K562 (cell line): ENCODE data around the gene TNC. TPM values are rescaled to one million over a fixed set of nuclear protein-coding genes. Genes with fewer than 3 reads are reported as not detected.

Source experiments
- ATAC-seq: fragments of 200-7000 bp; cut with Tn5 transposase; 3 replicates; pipeline ENCODE4 v1.9.1; 2020; ENCODE audit warnings: moderate library complexity
- BruUV-seq: library from RNA; stranded (reverse); fragments of 400-500 nt; replicated peaks from 2 replicates; lab custom pipeline; 2021; lab: Mats Ljungman, UMichigan
- CTCF ChIA-PET: fragments of 300-600 bp; formaldehyde crosslinking; extraction: SDS; loops from one replicate; lab custom pipeline; 2021; ENCODE audit warnings: low intra/inter-chr PET ratio; lab: Yijun Ruan, JAX
- POLR2A ChIA-PET: fragments of 300-600, 350-650 bp; sonication (Branson Sonifier 250); formaldehyde crosslinking; extraction: SDS; loops from one replicate; lab custom pipeline; 2021; ENCODE audit warnings: antibody characterized with exemption, inconsistent platforms; lab: Yijun Ruan, JAX
- DNase-seq, 4 experiments: peaks; one replicate each; pipeline versions ENCODE4 v3.0.0 to v3.0.0-alpha.2; 2011 to 2018; ENCODE audit warnings: low spot score in 3 of 4, mixed read lengths in 3 of 4; ENCODE audit errors: extremely low read depth in 1 of 4
- FAIRE-seq: peaks from 2 replicates; lab custom pipeline; 2011; peaks lifted over from hg19 to GRCh38; lab: Jason Lieb, UNC
- H2AFZ ChIP-seq: 2 replicates; pipeline ENCODE4 v1.6.0; 2011; ENCODE audit warnings: low read depth, low read length, control low read depth, inconsistent platforms
- H3K27ac ChIP-seq: fragments of 200-600 bp; 3 replicates; pipeline ENCODE4 v1.8.0; 2011; ENCODE audit warnings: low read depth, mild to moderate bottlenecking, control low read depth, inconsistent platforms, low read length, moderate library complexity, mixed read lengths; ENCODE audit errors: extremely low read depth
- H3K27me3 ChIP-seq, 2 experiments: fragments of 300-600 bp in 1 of 2; 2 replicates in 1 of 2; 3 replicates in 1 of 2; pipeline versions ENCODE4 v1.6.0 to v1.8.0; 2011; ENCODE audit warnings: inconsistent platforms in 2 of 2, low read length in 2 of 2, mild to moderate bottlenecking in 1 of 2, mixed read lengths in 1 of 2, moderate library complexity in 1 of 2; ENCODE audit not compliant: control insufficient read depth in 2 of 2, insufficient read depth in 2 of 2
- H3K36me3 ChIP-seq: fragments of 300-600 bp; 3 replicates; pipeline ENCODE4 v1.8.0; 2011; ENCODE audit warnings: mild to moderate bottlenecking, low read length, inconsistent platforms; ENCODE audit not compliant: control insufficient read depth, insufficient read depth
- H3K4me1 ChIP-seq, 2 experiments: fragments of 200-600 bp in 1 of 2; replicated peaks in 1 of 2; 2 replicates in 1 of 2; 3 replicates in 1 of 2; pipeline versions ENCODE4 v1.5.1 to v1.8.0; 2011; ENCODE audit warnings: inconsistent platforms in 2 of 2, low read length in 2 of 2, mild to moderate bottlenecking in 1 of 2, mixed read lengths in 1 of 2, moderate library complexity in 1 of 2; ENCODE audit not compliant: control insufficient read depth in 2 of 2, insufficient read depth in 2 of 2
- H3K4me2 ChIP-seq: 2 replicates; pipeline ENCODE4 v1.6.1; 2011; ENCODE audit warnings: low read length, control low read depth, inconsistent platforms, mixed read lengths; ENCODE audit not compliant: insufficient read depth
- H3K4me3 ChIP-seq: fragments of 200-600 bp; sonication (generic), shearing (Covaris generic); 2 replicates; pipeline ENCODE4 v1.5.1; 2016; ENCODE audit warnings: control low read depth, inconsistent platforms
- H3K79me2 ChIP-seq: fragments of 200-600 bp; 3 replicates; pipeline ENCODE4 v1.8.0; 2011; ENCODE audit warnings: low read length, inconsistent platforms; ENCODE audit not compliant: control insufficient read depth, insufficient read depth
- H3K9ac ChIP-seq, 2 experiments: 2 replicates each; pipeline versions ENCODE4 v1.6.0 to v1.6.1; 2011; ENCODE audit warnings: low read depth in 2 of 2, low read length in 2 of 2, control low read depth in 1 of 2, inconsistent platforms in 1 of 2, mild to moderate bottlenecking in 1 of 2, mixed read lengths in 1 of 2; ENCODE audit not compliant: insufficient read depth in 1 of 2
- H3K9me1 ChIP-seq: one replicate; pipeline ENCODE4 v1.6.0; 2011; ENCODE audit warnings: inconsistent platforms, mild to moderate bottlenecking, low read length, moderate library complexity; ENCODE audit not compliant: control insufficient read depth, insufficient read depth
- H3K9me3 ChIP-seq: replicated peaks from 2 replicates; pipeline ENCODE4 v1.5.1; 2011; ENCODE audit warnings: low read depth, low read length, inconsistent platforms; ENCODE audit not compliant: control insufficient read depth, insufficient read depth
- H4K20me1 ChIP-seq: replicated peaks from 2 replicates; pipeline ENCODE4 v1.6.1; 2011; ENCODE audit warnings: low read length, inconsistent platforms, mixed read lengths; ENCODE audit not compliant: control insufficient read depth, insufficient read depth
- CBX2 ChIP-seq: fragments of 200-600 bp; sonication (generic); IDR thresholded peaks from one replicate; pipeline ENCODE4 v1.6.1; 2012; ENCODE audit warnings: mild to moderate bottlenecking, low read length, inconsistent platforms; ENCODE audit not compliant: insufficient read depth, poor library complexity, severe bottlenecking
- COPS2 ChIP-seq: fragments of 450-650 bp; conservative IDR thresholded peaks from 2 replicates; pipeline ENCODE4 v1.6.1; 2016; ENCODE audit warnings: mild to moderate bottlenecking, moderate library complexity
- CREB1 ChIP-seq, 2 experiments: sonication (generic) in 1 of 2; formaldehyde crosslinking in 1 of 2; IDR thresholded peaks; 2 replicates each; pipeline versions ENCODE4 v1.6.1 to v1.8.0; 2012 to 2022; ENCODE audit warnings: inconsistent platforms in 1 of 2, mild to moderate bottlenecking in 1 of 2, missing genetic modification reagents in 1 of 2, moderate library complexity in 1 of 2
- HMG20B ChIP-seq: fragments of 250-450 bp; sonication (Bioruptor Pico); IDR thresholded peaks from 2 replicates; pipeline ENCODE4 v1.5.0; 2021; ENCODE audit warnings: mild to moderate bottlenecking
- KAT8 ChIP-seq: fragments of 450-650 bp; IDR thresholded peaks from 2 replicates; pipeline ENCODE4 v1.6.1; 2016; ENCODE audit warnings: low read depth, mild to moderate bottlenecking
- MTA2 ChIP-seq: fragments of 450-650 bp; IDR thresholded peaks from 2 replicates; pipeline ENCODE4 v1.6.1; 2016; ENCODE audit warnings: low read depth
- NRF1 ChIP-seq, 2 experiments: fragments of 450-650 bp; IDR thresholded peaks in 1 of 2; conservative IDR thresholded peaks in 1 of 2; 2 replicates each; pipeline ENCODE4 v1.6.1; 2014; ENCODE audit warnings: mild to moderate bottlenecking in 2 of 2
- POLR2G ChIP-seq: fragments of 200-400 bp; formaldehyde crosslinking; IDR thresholded peaks from 2 replicates; pipeline ENCODE4 v1.6.1; 2017; ENCODE audit warnings: low read depth, mild to moderate bottlenecking, antibody characterized with exemption, low read length, moderate library complexity
- in situ Hi-C: fragments of 300-500 bp; cut with MboI; formaldehyde crosslinking; loops from 4 replicates; pipeline ENCODE4 v1.15.0; 2018; ENCODE audit warnings: inconsistent platforms, mixed read lengths
- intact Hi-C: fragments of 100-400 bp; cut with micrococcal nuclease; formaldehyde crosslinking; loops from 2 replicates; pipeline ENCODE4 v1.14.2; 2022
- polyA plus RNA-seq, 8 experiments: library from polyadenylated mRNA; depleted of rRNA in 4 of 8; stranded (reverse) in 5 of 8; unstranded in 3 of 8; fragments of >200 nt; fragmentation: Nextera tagmentation in 2 of 8; fragmentation: Illumina TruSeq in 1 of 8; extraction: Ambion mirVana in 2 of 8; extraction: Trizol in 1 of 8; gene quantifications; 2 replicates each; pipeline versions ENCODE4 v1.2.1 to v1.2.3, GENCODE V29; 2011 to 2014; ENCODE audit warnings: inconsistent platforms in 1 of 8, missing spikeins in 1 of 8
- total RNA-seq, 7 experiments: library from RNA; depleted of rRNA in 6 of 7; stranded (reverse); fragments of >200 nt in 6 of 7; fragmentation: Illumina TruSeq in 2 of 7; extraction: Trizol in 2 of 7; gene quantifications; 2 replicates each; pipeline versions ENCODE4 v1.2.1 to v1.2.3, GENCODE V29; 2011 to 2021; ENCODE audit warnings: low replicate concordance in 1 of 7
- TF ChIP-seq, protein P1 (sequence below): fragments of 250-450 bp; sonication (Bioruptor Pico); IDR thresholded peaks from 2 replicates; pipeline ENCODE4 v1.4.0; 2020; ENCODE audit warnings: borderline replicate concordance

Gene TNC
- total and polyA plus RNA-seq, 9 of the 15 experiments (the other 6 are each of a cell fraction or from before 2014, with no cell fraction given): under 0.01 to 0.29 TPM; not detected in 7

GRCh38 chr9:114995681-114996221 is 122.2 kb downstream of the TNC start (continued):
- no peak for TF ChIP-seq HMG20B (CRISPR knock-in tag)
- TF ChIP-seq POLR2G: no peak

GRCh38 chr9:114994768-114995167 is 123.2 kb downstream of the TNC start:
- no peaks in the 10 kb centered on the region for H3K4me1 ChIP-seq
- no peaks in the 10 kb centered on the region for H3K36me3 ChIP-seq
- H4K20me1 ChIP-seq: no peaks in the 10 kb centered on the region
- ChIA-PET POLR2A (no interaction called here), CTCF (no interaction called here)
- no peaks in the 10 kb centered on the region for H3K9me3 ChIP-seq
- in situ Hi-C loops: no loop called here
- DNase-seq (no peak), FAIRE-seq (no peak), ATAC-seq (no peak)
- H3K79me2 ChIP-seq: no peaks in the 10 kb centered on the region
- no peak overlapping the region for H3K9ac ChIP-seq
- no TSS peak for BruUV-seq
- H3K4me2 ChIP-seq: no peak overlapping the region
- intact Hi-C loops: no loop called here
- TF ChIP-seq KAT8: no peak
- TF ChIP-seq, protein P1, sequence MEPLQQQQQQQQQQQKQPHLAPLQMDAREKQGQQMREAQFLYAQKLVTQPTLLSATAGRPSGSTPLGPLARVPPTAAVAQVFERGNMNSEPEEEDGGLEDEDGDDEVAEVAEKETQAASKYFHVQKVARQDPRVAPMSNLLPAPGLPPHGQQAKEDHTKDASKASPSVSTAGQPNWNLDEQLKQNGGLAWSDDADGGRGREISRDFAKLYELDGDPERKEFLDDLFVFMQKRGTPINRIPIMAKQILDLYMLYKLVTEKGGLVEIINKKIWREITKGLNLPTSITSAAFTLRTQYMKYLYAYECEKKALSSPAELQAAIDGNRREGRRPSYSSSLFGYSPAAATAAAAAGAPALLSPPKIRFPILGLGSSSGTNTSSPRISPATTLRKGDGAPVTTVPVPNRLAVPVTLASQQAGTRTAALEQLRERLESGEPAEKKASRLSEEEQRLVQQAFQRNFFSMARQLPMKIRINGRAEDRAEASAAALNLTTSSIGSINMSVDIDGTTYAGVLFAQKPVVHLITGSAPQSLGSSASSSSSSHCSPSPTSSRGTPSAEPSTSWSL (CRISPR knock-in tag): no peak
- TF ChIP-seq COPS2: no peak
- no peak for TF ChIP-seq MTA2
- TF ChIP-seq CBX2: no peak
- no peak for TF ChIP-seq CREB1 (IDR thresholded peaks at IDR 0.05)
- no peak for TF ChIP-seq CREB1 (CRISPR knock-in tag; IDR thresholded peaks at IDR 0.05)
- TF ChIP-seq NRF1 (conservative IDR thresholded peaks at IDR 0.05 in 1 of 2, IDR thresholded peaks at IDR 0.05 in 1 of 2): no peak
- no peaks in the 10 kb centered on the region for H3K9me1 ChIP-seq
- H3K4me3 ChIP-seq: no peak overlapping the region
- no peak overlapping the region for H3K27ac ChIP-seq
- no peak overlapping the region for H2AFZ ChIP-seq
- no peaks in the 10 kb centered on the region for H3K27me3 ChIP-seq
